HG02885 (cell line): ENCODE measurements around the gene MCM9.
"Not testable (repeated sequence)": the region's sequence is repeated elsewhere in the genome, so short reads cannot be mapped to it uniquely, and the experiment has no call there.

ENCODE experiments used
- ATAC-seq: cut with Tn5 transposase; IDR thresholded peaks from one replicate; pipeline ENCODE4 v1.9.1; 2021; ENCODE audit warnings: mild to moderate bottlenecking; ENCODE audit not compliant: unreplicated experiment, poor library complexity

MCM9 gene

GRCh38 chr6:118808793-118809638, 125.9 kb downstream of the MCM9 start:
- peak; percentile 76 for ATAC-seq

GRCh38 chr6:118804091-118804490, 130.9 kb downstream of the MCM9 start:
- no peak for ATAC-seq

- ATAC-seq, result no peak
Observed at GRCh38 chr6:118801257-118801656, 133.7 kb downstream of the MCM9 start.

- peak; percentile 97 for ATAC-seq
Observed at GRCh38 chr6:118800394-118801071, 134.4 kb downstream of the MCM9 start.

- ATAC-seq, result no peak
Observed at GRCh38 chr6:118799826-118800225, 135.1 kb downstream of the MCM9 start.

- not testable (repeated sequence) for ATAC-seq
Observed at GRCh38 chr6:118796548-118796947, 138.4 kb downstream of the MCM9 start.

- no peak for ATAC-seq
Observed at GRCh38 chr6:118791499-118791898, 143.5 kb downstream of the MCM9 start.

GRCh38 chr6:118789954-118790353, 145.0 kb downstream of the MCM9 start:
- ATAC-seq, result no peak

GRCh38 chr6:118789419-118789818, 145.5 kb downstream of the MCM9 start:
- no peak for ATAC-seq

GRCh38 chr6:118788702-118789101, 146.3 kb downstream of the MCM9 start:
- ATAC-seq, result no peak

GRCh38 chr6:118787724-118788423, 147.1 kb downstream of the MCM9 start:
- ATAC-seq, result no peak

GRCh38 chr6:118786596-118787453, 148.1 kb downstream of the MCM9 start:
- no peak for ATAC-seq

- ATAC-seq, result no peak
Observed at GRCh38 chr6:118785601-118786000, 149.4 kb downstream of the MCM9 start.

- ATAC-seq, result no peak
Observed at GRCh38 chr6:118784641-118785164, 150.3 kb downstream of the MCM9 start.

- no peak for ATAC-seq
Observed at GRCh38 chr6:118783931-118784550, 150.9 kb downstream of the MCM9 start.

GRCh38 chr6:118782651-118783050, 152.3 kb downstream of the MCM9 start:
- ATAC-seq, result no peak

- ATAC-seq, result no peak
Observed at GRCh38 chr6:118781897-118782296, 153.1 kb downstream of the MCM9 start.

GRCh38 chr6:118780668-118781067, 154.3 kb downstream of the MCM9 start:
- no peak for ATAC-seq
